Endothelial cell of umbilical vein (primary cell): ENCODE data around the gene TNFAIP8. TPM values are rescaled to one million over a fixed set of nuclear protein-coding genes. Genes with fewer than 3 reads are reported as not detected.

Experiments
- BruUV-seq: library from RNA; stranded (reverse); fragments of 400-500 nt; replicated peaks from 2 replicates; lab custom pipeline; 2021; lab: Mats Ljungman, UMichigan
- CTCF ChIA-PET: fragments of 300-600, 350-600 bp; sonication (Branson Sonifier 250); formaldehyde crosslinking; loops from one replicate; lab custom pipeline; 2021; ENCODE audit warnings: antibody characterized with exemption, inconsistent platforms; lab: Charles Lee
- POLR2A ChIA-PET: fragments of 300-600, 350-600 bp; sonication (Branson Sonifier 250); formaldehyde crosslinking; loops from one replicate; lab custom pipeline; 2021; ENCODE audit warnings: antibody characterized with exemption, inconsistent platforms; lab: Charles Lee
- DNase-seq: peaks from one replicate; pipeline ENCODE4 v3.0.0-alpha.2; 2011; ENCODE audit warnings: low read depth, low spot score
- FAIRE-seq: peaks from 2 replicates; lab custom pipeline; 2011; peaks lifted over from hg19 to GRCh38; lab: Jason Lieb, UNC
- H2AFZ ChIP-seq: 2 replicates; pipeline ENCODE4 v1.6.0; 2012; ENCODE audit warnings: low read depth, low read length, control low read depth, inconsistent platforms
- H3K27ac ChIP-seq: 2 replicates; pipeline ENCODE4 v1.5.1; 2011; ENCODE audit warnings: low read depth, mild to moderate bottlenecking, control low read depth, low read length, moderate library complexity; ENCODE audit not compliant: insufficient read depth
- H3K27me3 ChIP-seq, 2 experiments: 2 replicates each; pipeline versions ENCODE4 v1.6.0 to v1.6.1; 2011; ENCODE audit warnings: low read length in 2 of 2, mixed read lengths in 1 of 2; ENCODE audit not compliant: control insufficient read depth in 2 of 2, insufficient read depth in 2 of 2
- H3K36me3 ChIP-seq, 2 experiments: 2 replicates in 1 of 2; 3 replicates in 1 of 2; pipeline ENCODE4 v1.5.1; 2011; ENCODE audit warnings: low read length in 2 of 2, mild to moderate bottlenecking in 1 of 2, moderate library complexity in 1 of 2; ENCODE audit not compliant: control insufficient read depth in 2 of 2, insufficient read depth in 2 of 2; ENCODE audit errors: extremely low read depth in 1 of 2
- H3K4me1 ChIP-seq: 3 replicates; pipeline ENCODE4 v1.5.1; 2011; ENCODE audit warnings: mild to moderate bottlenecking, low read length; ENCODE audit not compliant: control insufficient read depth, insufficient read depth; ENCODE audit errors: extremely low read depth
- H3K4me2 ChIP-seq: 2 replicates; pipeline ENCODE4 v1.6.1; 2011; ENCODE audit warnings: low read length, control low read depth, mixed read lengths; ENCODE audit not compliant: insufficient read depth
- H3K4me3 ChIP-seq, 3 experiments: fragments of 200-600 bp in 1 of 3; sonication (generic), shearing (Covaris generic) in 1 of 3; replicated peaks in 1 of 3; 2 replicates each; pipeline ENCODE4 v1.5.1; 2011 to 2016; ENCODE audit warnings: control low read depth in 3 of 3, low read length in 3 of 3, mild to moderate bottlenecking in 2 of 3, inconsistent platforms in 1 of 3, low read depth in 1 of 3, moderate library complexity in 1 of 3; ENCODE audit not compliant: insufficient read depth in 1 of 3
- H3K79me2 ChIP-seq: 2 replicates; pipeline ENCODE4 v1.6.0; 2012; ENCODE audit warnings: low read length, inconsistent platforms; ENCODE audit not compliant: control insufficient read depth, insufficient read depth
- H3K9ac ChIP-seq: replicated peaks from 2 replicates; pipeline ENCODE3; 2011; ENCODE audit warnings: low read length, control low read depth; ENCODE audit not compliant: insufficient read depth; ENCODE audit errors: extremely low read depth
- H3K9me1 ChIP-seq: replicated peaks from 3 replicates; pipeline ENCODE4 v1.6.0; 2011; ENCODE audit warnings: mild to moderate bottlenecking, low read length; ENCODE audit not compliant: control insufficient read depth, insufficient read depth; ENCODE audit errors: extremely low read depth
- H3K9me3 ChIP-seq: replicated peaks from 2 replicates; pipeline ENCODE4 v1.5.1; 2012; ENCODE audit warnings: low read length, inconsistent platforms; ENCODE audit not compliant: control insufficient read depth, insufficient read depth
- H4K20me1 ChIP-seq: replicated peaks from 2 replicates; pipeline ENCODE3; 2011; ENCODE audit warnings: mild to moderate bottlenecking, low read length; ENCODE audit not compliant: control insufficient read depth, insufficient read depth; ENCODE audit errors: extremely low read depth
- EZH2 ChIP-seq: IDR thresholded peaks from 2 replicates; pipeline ENCODE4 v1.6.1; 2012; ENCODE audit warnings: borderline replicate concordance, low read depth, mild to moderate bottlenecking, moderate library complexity, low read length, inconsistent platforms; ENCODE audit not compliant: severe bottlenecking
- FOS ChIP-seq: IDR thresholded peaks from 2 replicates; pipeline ENCODE4 v1.6.1; 2011; ENCODE audit warnings: mild to moderate bottlenecking, low read length, moderate library complexity, borderline replicate concordance; ENCODE audit not compliant: insufficient read depth
- GATA2 ChIP-seq: IDR thresholded peaks from 2 replicates; pipeline ENCODE4 v1.7.0; 2011; ENCODE audit warnings: low read depth, mild to moderate bottlenecking, moderate library complexity, mixed read lengths, low read length; ENCODE audit not compliant: insufficient read length, insufficient read depth
- JUN ChIP-seq: IDR thresholded peaks from 2 replicates; pipeline ENCODE4 v1.6.1; 2011; ENCODE audit warnings: borderline replicate concordance, low read depth; ENCODE audit not compliant: insufficient read length, insufficient read depth
- MYC ChIP-seq: IDR thresholded peaks from one replicate; pipeline ENCODE4 v1.6.1; 2011; ENCODE audit warnings: mild to moderate bottlenecking, low read depth, low read length
- POLR2A ChIP-seq: IDR thresholded peaks from 2 replicates; pipeline ENCODE4 v1.6.1; 2012; ENCODE audit warnings: low read depth, mild to moderate bottlenecking, control low read depth, low read length
- POLR2AphosphoS5 ChIP-seq: IDR thresholded peaks from 2 replicates; pipeline ENCODE4 v1.6.1; 2012; ENCODE audit warnings: low read depth, mild to moderate bottlenecking, control low read depth, low read length, moderate library complexity; ENCODE audit not compliant: insufficient read depth
- dilution Hi-C: fragments of 300-500 bp; cut with MboI; formaldehyde crosslinking; loops from one replicate; pipeline ENCODE4 v1.15.0; 2019; ENCODE audit warnings: low sequenced_read_pairs; ENCODE audit not compliant: extremely low pct_ligation_motif_present
- intact Hi-C: fragments of 100-400 bp; cut with micrococcal nuclease; formaldehyde crosslinking; loops from one replicate; pipeline ENCODE4 v1.10.0; 2022
- polyA plus RNA-seq, 4 experiments: library from polyadenylated mRNA; depleted of rRNA in 3 of 4; stranded (reverse) in 3 of 4; unstranded in 1 of 4; fragments of >200 nt; gene quantifications; 2 replicates each; pipeline versions ENCODE4 v1.2.1 to v1.2.3, GENCODE V29; 2011 to 2012; ENCODE audit warnings: missing spikeins in 1 of 4
- total RNA-seq: library from RNA; stranded (reverse); gene quantifications from 2 replicates; pipeline ENCODE4 v1.2.3, GENCODE V29; 2021
- TF ChIP-seq, protein P1 (sequence below): IDR thresholded peaks from 2 replicates; pipeline ENCODE4 v1.6.1; 2011; ENCODE audit not compliant: insufficient read depth, insufficient read length
- TF ChIP-seq, protein P2 (sequence below), 2 donors: IDR thresholded peaks; 1 replicate in 1 of 2; 2 replicates in 1 of 2; pipeline ENCODE4 v1.5.1; 2011; ENCODE audit warnings: low read length in 2 of 2, mild to moderate bottlenecking in 2 of 2, moderate library complexity in 2 of 2, control low read depth in 1 of 2, inconsistent platforms in 1 of 2, low read depth in 1 of 2; ENCODE audit not compliant: insufficient read depth in 1 of 2; ENCODE audit errors: extremely low read depth in 1 of 2

The TNFAIP8 gene
- total and polyA plus RNA-seq, 2 donors (not counting 3 experiments of a cell fraction or from before 2014, with no cell fraction given): 4.7 to 7.4 TPM

DNA sequence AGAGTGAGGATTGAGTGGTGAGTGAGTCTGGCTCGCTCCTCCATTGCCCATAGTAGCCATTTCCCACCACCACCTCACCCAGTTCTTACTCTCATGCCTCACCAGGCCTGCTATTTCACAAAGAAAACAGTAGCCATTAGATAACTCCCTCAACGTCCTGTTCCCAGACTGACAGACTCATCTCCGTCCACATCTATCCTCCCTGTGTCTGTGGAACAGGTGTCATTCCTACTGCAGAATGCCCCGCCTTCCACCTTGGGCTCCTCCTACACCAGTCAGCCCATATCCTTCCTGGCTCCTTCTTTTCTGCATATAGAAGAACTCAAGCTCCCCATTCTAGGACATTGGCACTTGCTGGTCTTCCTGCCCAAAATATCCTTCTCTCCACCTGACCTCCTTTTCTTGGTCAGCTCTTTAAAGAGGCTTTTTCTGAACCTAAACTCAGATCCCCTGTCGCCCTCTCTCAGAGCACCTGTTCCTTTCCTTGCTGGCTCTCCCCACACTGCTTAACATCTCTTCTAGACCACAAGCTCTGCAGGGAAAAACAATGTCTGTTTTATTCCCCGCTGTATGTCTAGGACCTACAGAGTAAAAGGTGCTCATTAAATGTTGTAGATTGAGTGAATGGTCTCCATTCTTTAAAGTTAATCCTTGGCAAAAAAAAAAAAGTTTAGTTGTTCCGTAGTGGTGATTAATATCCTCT lies 3.2 kb downstream of the TNFAIP8 start:
- H3K9ac ChIP-seq: no peak overlapping the region
- no peak for FAIRE-seq
- H4K20me1 ChIP-seq: no peaks in the 10 kb centered on the region
- no peak overlapping the region for H3K4me2 ChIP-seq
- H3K9me1 ChIP-seq: no peaks in the 10 kb centered on the region
- dilution Hi-C loops: no loop called here
- intact Hi-C loops: no loop called here
- ChIA-PET CTCF (interaction anchor here (1.3 kb wide), 1 partner anchor 25 kb away, joined by 5 read pairs; no protein-coding TSS in a partner anchor), POLR2A (no interaction called here)
- no peaks in the 10 kb centered on the region for H3K36me3 ChIP-seq
- H3K79me2 ChIP-seq: no peaks in the 10 kb centered on the region
- no peak overlapping the region for H2AFZ ChIP-seq
- no peak for DNase-seq
- H3K9me3 ChIP-seq: no peaks in the 10 kb centered on the region
- TF ChIP-seq, protein P1, sequence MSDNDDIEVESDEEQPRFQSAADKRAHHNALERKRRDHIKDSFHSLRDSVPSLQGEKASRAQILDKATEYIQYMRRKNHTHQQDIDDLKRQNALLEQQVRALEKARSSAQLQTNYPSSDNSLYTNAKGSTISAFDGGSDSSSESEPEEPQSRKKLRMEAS: no peak
- TF ChIP-seq POLR2A: no peak
- no peak for TF ChIP-seq MYC
- TF ChIP-seq GATA2: no peak
- TF ChIP-seq FOS: no peak
- no peak for TF ChIP-seq POLR2AphosphoS5
- TF ChIP-seq, protein P2, sequence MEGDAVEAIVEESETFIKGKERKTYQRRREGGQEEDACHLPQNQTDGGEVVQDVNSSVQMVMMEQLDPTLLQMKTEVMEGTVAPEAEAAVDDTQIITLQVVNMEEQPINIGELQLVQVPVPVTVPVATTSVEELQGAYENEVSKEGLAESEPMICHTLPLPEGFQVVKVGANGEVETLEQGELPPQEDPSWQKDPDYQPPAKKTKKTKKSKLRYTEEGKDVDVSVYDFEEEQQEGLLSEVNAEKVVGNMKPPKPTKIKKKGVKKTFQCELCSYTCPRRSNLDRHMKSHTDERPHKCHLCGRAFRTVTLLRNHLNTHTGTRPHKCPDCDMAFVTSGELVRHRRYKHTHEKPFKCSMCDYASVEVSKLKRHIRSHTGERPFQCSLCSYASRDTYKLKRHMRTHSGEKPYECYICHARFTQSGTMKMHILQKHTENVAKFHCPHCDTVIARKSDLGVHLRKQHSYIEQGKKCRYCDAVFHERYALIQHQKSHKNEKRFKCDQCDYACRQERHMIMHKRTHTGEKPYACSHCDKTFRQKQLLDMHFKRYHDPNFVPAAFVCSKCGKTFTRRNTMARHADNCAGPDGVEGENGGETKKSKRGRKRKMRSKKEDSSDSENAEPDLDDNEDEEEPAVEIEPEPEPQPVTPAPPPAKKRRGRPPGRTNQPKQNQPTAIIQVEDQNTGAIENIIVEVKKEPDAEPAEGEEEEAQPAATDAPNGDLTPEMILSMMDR (IDR thresholded peaks at IDR 0.05; ENCODE audit: extremely low read depth in 1 of 2, insufficient read depth in 1 of 2, low read depth in 1 of 2, low read length in 2 of 2): no peak
- TF ChIP-seq JUN: no peak
- TF ChIP-seq EZH2: no peak
- H3K27ac ChIP-seq: no peak overlapping the region
- peaks cover 0 to 1% of the 10 kb centered on the region in 2 experiments for H3K27me3 ChIP-seq
- H3K4me3 ChIP-seq: no peak overlapping the region
- H3K4me1 ChIP-seq: peaks cover 11% of the 10 kb centered on the region
- BruUV-seq: no TSS peak
